ENCODE data around the gene TSPY8.
"Not testable (repeated sequence)": the region's sequence is repeated elsewhere in the genome, so short reads cannot be mapped to it uniquely, and the experiment has no call there.

GRCh38 chrY:9398121-9398520, 40.5 kb downstream of the TSPY8 start, which contains the start of gene TSPY3:
- TF ChIP-seq, protein P1, sequence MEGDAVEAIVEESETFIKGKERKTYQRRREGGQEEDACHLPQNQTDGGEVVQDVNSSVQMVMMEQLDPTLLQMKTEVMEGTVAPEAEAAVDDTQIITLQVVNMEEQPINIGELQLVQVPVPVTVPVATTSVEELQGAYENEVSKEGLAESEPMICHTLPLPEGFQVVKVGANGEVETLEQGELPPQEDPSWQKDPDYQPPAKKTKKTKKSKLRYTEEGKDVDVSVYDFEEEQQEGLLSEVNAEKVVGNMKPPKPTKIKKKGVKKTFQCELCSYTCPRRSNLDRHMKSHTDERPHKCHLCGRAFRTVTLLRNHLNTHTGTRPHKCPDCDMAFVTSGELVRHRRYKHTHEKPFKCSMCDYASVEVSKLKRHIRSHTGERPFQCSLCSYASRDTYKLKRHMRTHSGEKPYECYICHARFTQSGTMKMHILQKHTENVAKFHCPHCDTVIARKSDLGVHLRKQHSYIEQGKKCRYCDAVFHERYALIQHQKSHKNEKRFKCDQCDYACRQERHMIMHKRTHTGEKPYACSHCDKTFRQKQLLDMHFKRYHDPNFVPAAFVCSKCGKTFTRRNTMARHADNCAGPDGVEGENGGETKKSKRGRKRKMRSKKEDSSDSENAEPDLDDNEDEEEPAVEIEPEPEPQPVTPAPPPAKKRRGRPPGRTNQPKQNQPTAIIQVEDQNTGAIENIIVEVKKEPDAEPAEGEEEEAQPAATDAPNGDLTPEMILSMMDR (IDR thresholded peaks at IDR 0.05) = not testable (repeated sequence)
- TF ChIP-seq POLR2A (IDR thresholded peaks at IDR 0.05) = not testable (repeated sequence)

Data from body of pancreas (tissue), 4 donors.